Measurements from ENCODE around the gene SPIRE1. TPM values are rescaled to one million over a fixed set of nuclear protein-coding genes. Genes with fewer than 3 reads are reported as not detected.

SPIRE1 gene
- total RNA-seq, 4 donors from 2014 or later, result 25.3 to 39.5 (median 30.6) TPM

- TF ChIP-seq CTCF (IDR thresholded peaks at IDR 0.05) (no peak), POLR2A (IDR thresholded peaks at IDR 0.05) (no peak)
- H3K27ac ChIP-seq, result no peak overlapping the region
- H3K9me3 ChIP-seq, result no peaks in the 10 kb centered on the region
- intact Hi-C loops (cut with DNase I), result loop anchor here (10.0 kb wide), 1 partner anchor 128 kb away; no protein-coding TSS in a partner anchor
- WGBS, 2 donors, result 89 to 96% methylated on average over 8 to 9 of the region's 9 CpGs
- DNase-seq, result no peak
- no peaks in the 10 kb centered on the region for H3K27me3 ChIP-seq
- H3K4me1 ChIP-seq, result no peaks in the 10 kb centered on the region
- H3K36me3 ChIP-seq, result no peaks in the 10 kb centered on the region
- no peak overlapping the region for H3K4me3 ChIP-seq (replicated peaks in 1 of 3)
Observed at GRCh38 chr18:12397254-12397653, 260.7 kb downstream of the SPIRE1 start.

Small RNA genes within 50 kb of the gene (small RNA-seq; reads per million reads assigned to genes)
- gene RNU7-129P, result not detected

Other genes starting within 250 kb of the SPIRE1 start
- 10 to 100 TPM in 1 of 4 donors, 1 to 10 TPM in 3; 7.0 to 10.0 (median 9.3) TPM for gene CEP76, start 44.6 kb upstream of the SPIRE1 start, total RNA-seq
- 10 to 100 TPM; 65.7 to 86.1 (median 69.7) TPM for gene PSMG2, start 44.9 kb upstream of the SPIRE1 start, total RNA-seq
- gene PTPN2, start 226.1 kb upstream of the SPIRE1 start, total RNA-seq, result 10 to 100 TPM; 33.1 to 45.3 (median 37.7) TPM